AG09309 (cell line): ENCODE measurements around the gene CDON.
"Not testable (repeated sequence)": the region's sequence is repeated elsewhere in the genome, so short reads cannot be mapped to it uniquely, and the experiment has no call there.

Source experiments
- DNase-seq: peaks from one replicate; pipeline ENCODE4 v3.0.0-alpha.2; 2010; ENCODE audit warnings: low read depth
- H3K4me3 ChIP-seq: 2 replicates; pipeline ENCODE4 v1.5.1; 2011; ENCODE audit warnings: mild to moderate bottlenecking, low read depth, low read length, moderate library complexity; ENCODE audit not compliant: control insufficient read depth
- TF ChIP-seq, protein P1 (sequence below): IDR thresholded peaks from 2 replicates; pipeline ENCODE4 v1.5.1; 2011; ENCODE audit warnings: mild to moderate bottlenecking, low read depth, low read length, inconsistent platforms; ENCODE audit not compliant: insufficient read depth, control insufficient read depth; ENCODE audit errors: missing control alignments

CDON gene

DNA sequence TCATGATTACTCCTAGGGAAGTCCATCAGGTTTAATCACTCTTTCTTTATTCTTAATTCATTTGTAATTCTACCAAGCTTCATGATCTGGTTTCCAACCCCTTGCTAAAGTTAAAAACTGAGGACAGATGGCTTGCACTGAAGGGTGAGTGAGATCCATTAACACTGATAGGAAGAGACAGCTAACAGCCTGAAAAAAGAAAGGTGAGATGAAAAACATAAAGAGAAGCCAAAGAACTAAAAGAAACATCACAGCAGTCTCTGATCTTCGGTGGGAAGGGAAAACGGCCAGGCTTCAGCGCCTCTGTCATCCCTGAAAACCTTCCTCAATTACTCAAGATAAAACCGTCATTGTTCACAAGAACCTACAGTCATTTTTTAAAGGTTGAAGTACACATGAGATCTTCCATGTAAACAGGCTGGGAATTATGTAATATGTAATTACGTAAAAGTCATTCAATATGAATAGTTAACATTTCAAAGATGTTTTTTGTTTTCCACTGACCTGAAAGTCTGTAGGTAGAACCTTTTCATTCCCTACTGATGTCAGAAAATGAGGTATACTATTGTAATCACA lies 75.5 kb downstream of the CDON start:
- no peak overlapping the region for H3K4me3 ChIP-seq
- DNase-seq, result no peak
- TF ChIP-seq, protein P1, sequence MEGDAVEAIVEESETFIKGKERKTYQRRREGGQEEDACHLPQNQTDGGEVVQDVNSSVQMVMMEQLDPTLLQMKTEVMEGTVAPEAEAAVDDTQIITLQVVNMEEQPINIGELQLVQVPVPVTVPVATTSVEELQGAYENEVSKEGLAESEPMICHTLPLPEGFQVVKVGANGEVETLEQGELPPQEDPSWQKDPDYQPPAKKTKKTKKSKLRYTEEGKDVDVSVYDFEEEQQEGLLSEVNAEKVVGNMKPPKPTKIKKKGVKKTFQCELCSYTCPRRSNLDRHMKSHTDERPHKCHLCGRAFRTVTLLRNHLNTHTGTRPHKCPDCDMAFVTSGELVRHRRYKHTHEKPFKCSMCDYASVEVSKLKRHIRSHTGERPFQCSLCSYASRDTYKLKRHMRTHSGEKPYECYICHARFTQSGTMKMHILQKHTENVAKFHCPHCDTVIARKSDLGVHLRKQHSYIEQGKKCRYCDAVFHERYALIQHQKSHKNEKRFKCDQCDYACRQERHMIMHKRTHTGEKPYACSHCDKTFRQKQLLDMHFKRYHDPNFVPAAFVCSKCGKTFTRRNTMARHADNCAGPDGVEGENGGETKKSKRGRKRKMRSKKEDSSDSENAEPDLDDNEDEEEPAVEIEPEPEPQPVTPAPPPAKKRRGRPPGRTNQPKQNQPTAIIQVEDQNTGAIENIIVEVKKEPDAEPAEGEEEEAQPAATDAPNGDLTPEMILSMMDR, result no peak

- not testable (repeated sequence) for H3K4me3 ChIP-seq, DNase-seq
These were observed 76.7 kb downstream of the CDON start for GRCh38 chr11:125985956-125986355.

DNA sequence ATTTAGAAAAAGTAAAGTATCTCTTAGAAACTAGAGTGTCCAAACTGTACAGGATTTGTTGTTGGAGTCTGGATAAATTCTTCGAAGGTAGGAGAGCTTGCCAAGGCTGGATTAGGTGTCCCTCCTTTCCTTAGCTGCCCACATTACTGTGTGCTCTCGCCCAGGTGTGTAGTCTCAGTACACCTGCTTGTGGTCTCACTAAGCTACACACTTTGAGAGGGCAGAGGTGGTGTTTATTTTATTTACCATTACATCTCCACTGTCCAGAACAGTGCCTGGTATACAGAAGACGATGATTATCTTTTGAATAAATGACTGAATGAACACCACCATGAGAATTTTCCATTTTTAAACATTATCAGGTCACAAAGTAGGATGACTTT lies 80.3 kb downstream of the CDON start:
- no peak for DNase-seq
- H3K4me3 ChIP-seq, result no peak overlapping the region
- TF ChIP-seq, protein P1, result no peak

GRCh38 chr11:125980436-125980835 lies 82.2 kb downstream of the CDON start:
- no peak overlapping the region for H3K4me3 ChIP-seq
- DNase-seq, result no peak
- TF ChIP-seq, protein P1, result no peak

DNA sequence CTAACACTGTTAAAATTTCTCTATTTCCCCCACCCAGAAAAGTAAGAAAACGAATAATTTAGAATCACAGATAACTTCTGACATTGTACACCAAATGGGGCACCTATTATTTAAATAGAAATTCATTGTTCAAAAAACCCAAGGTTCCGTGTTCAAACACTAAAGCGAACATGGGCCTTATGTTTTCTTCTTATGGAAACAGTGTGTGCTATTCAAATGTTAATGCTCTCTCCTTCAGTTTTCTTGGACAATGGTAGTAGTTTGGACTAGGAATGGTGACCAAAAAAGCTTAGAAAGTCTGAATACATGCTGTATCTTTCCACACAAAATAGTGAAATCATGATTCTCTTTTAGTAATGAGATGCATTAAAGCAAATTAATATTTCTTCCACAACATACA lies 83.2 kb downstream of the CDON start:
- TF ChIP-seq, protein P1, result no peak
- H3K4me3 ChIP-seq, result no peak overlapping the region
- DNase-seq, result no peak

DNA sequence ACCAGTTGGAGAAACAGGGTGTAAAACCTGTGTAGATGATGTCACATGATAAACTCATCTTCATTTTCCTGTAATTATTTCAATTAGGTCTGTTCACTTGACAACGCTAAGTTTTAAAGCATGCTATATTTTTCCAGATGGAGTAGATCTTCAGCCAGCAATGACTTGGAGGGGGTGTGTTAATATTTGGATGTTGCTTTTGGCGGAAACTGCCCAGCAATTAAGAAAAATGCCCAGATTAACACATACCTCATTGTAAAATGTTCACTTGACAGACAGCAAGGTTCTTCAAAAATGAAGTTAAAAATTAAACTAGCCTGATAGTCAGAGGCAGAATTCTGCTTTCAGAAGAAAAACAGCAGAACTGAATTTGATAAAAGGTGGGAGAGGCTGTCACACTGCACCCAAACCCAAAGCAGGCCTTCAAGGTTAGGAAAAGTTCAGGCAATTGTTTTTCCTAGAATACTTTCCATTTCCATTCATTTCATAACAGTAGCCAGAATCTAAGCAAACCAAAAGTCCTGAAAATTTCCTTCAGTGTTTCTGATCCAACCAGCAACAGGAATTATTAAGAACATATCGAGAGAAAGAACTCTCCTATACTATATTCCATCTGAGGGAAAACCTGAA lies 83.8 kb downstream of the CDON start:
- TF ChIP-seq, protein P1, result no peak
- no peak for DNase-seq
- no peak overlapping the region for H3K4me3 ChIP-seq

DNA sequence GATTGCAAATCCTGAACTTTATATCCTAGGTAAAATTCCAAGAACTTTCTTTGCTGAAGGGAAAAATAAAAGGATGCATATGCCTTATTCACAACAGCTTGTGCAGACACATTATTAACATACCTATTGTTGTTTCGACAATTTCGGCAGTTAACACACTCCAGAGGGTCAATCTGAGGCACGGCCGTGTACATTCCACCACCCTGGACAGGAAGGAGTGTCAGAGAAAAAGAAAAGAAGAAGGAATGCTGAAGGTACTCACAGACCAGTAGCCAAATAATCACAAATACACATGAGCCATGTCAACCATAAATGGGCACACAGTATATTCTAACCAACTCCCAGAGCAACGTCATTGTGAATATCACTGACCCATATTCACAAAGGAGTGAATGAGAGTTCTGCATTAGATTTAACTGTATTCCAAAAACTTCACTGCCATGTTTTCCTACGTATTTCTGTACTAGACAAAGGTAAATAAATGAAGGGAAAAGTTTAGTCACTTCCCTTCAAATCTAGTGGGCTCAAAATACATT lies 84.4 kb downstream of the CDON start:
- TF ChIP-seq, protein P1, result no peak
- DNase-seq, result no peak
- H3K4me3 ChIP-seq, result no peak overlapping the region
